Caki2 (cell line): ENCODE data around the gene ACVRL1. TPM values are rescaled to one million over a fixed set of nuclear protein-coding genes. Genes with fewer than 3 reads are reported as not detected.
"Not testable (repeated sequence)": the region's sequence is repeated elsewhere in the genome, so short reads cannot be mapped to it uniquely, and the experiment has no call there.

Experiments
- DNase-seq: peaks from one replicate; pipeline ENCODE4 v3.0.0-alpha.2; 2015; ENCODE audit warnings: low read depth
- in situ Hi-C: cut with HindIII; loops from 2 replicates; pipeline ENCODE4 v1.10.0; 2016; ENCODE audit warnings: low sequenced_read_pairs, low pct_unique_long_range_greater_than_20kb, mixed read lengths
- total RNA-seq: library from RNA; depleted of rRNA; stranded (reverse); fragments of >200 nt; shearing (Covaris generic); gene quantifications from 2 replicates; pipeline ENCODE4 v1.2.3, GENCODE V29; 2014; ENCODE audit warnings: low replicate concordance

The ACVRL1 gene
- total RNA-seq, 1 experiment from 2014 or later = 4.4 TPM

GRCh38 chr12:51872689-51872981 lies 34.7 kb upstream of the ACVRL1 start:
- in situ Hi-C loops = no loop called here
- no peak for DNase-seq

GRCh38 chr12:51873251-51873994 lies 33.9 kb upstream of the ACVRL1 start:
- in situ Hi-C loops = no loop called here
- DNase-seq = no peak

GRCh38 chr12:51874000-51874399 lies 33.3 kb upstream of the ACVRL1 start:
- in situ Hi-C loops = no loop called here
- DNase-seq = no peak

GRCh38 chr12:51874486-51874885 lies 32.8 kb upstream of the ACVRL1 start:
- in situ Hi-C loops = no loop called here
- no peak for DNase-seq

- no peak for DNase-seq
- in situ Hi-C loops = no loop called here
Observed at GRCh38 chr12:51879102-51879501, 28.2 kb upstream of the ACVRL1 start.

GRCh38 chr12:51883295-51883694 lies 24.0 kb upstream of the ACVRL1 start:
- in situ Hi-C loops = no loop called here

GRCh38 chr12:51883998-51884675 lies 23.2 kb upstream of the ACVRL1 start:
- in situ Hi-C loops = no loop called here
- no peak for DNase-seq

More at GRCh38 chr12:51883295-51883694, 24.0 kb upstream of the ACVRL1 start:
- DNase-seq = no peak

GRCh38 chr12:51884676-51885229 lies 22.6 kb upstream of the ACVRL1 start:
- DNase-seq = peak; percentile 92
- in situ Hi-C loops = no loop called here

- DNase-seq, in situ Hi-C loops: not testable (repeated sequence)
Observed at GRCh38 chr12:51885294-51886020, 21.8 kb upstream of the ACVRL1 start.

- DNase-seq = peak; percentile 81
- in situ Hi-C loops = no loop called here
Observed at GRCh38 chr12:51886021-51886710, 21.1 kb upstream of the ACVRL1 start.

- in situ Hi-C loops = no loop called here
- DNase-seq = no peak
Observed at GRCh38 chr12:51887476-51888315, 19.6 kb upstream of the ACVRL1 start, which contains the start of gene ANKRD33. Gene ANKRD33, plus strand, starts transcription at chr12:51888103. Its CDS starts 84 bp downstream, at chr12:51888187.

- DNase-seq = no peak
- in situ Hi-C loops = no loop called here
Observed at GRCh38 chr12:51888316-51889215, 18.7 kb upstream of the ACVRL1 start.

GRCh38 chr12:51889216-51890132 lies 17.8 kb upstream of the ACVRL1 start:
- DNase-seq = no peak
- in situ Hi-C loops = no loop called here

GRCh38 chr12:51890133-51890464 lies 17.2 kb upstream of the ACVRL1 start:
- in situ Hi-C loops = no loop called here
- DNase-seq = no peak

- in situ Hi-C loops = no loop called here
- no peak for DNase-seq
Observed at GRCh38 chr12:51890511-51891171, 16.7 kb upstream of the ACVRL1 start.
